Ectodermal cell (in vitro differentiated cells): ENCODE measurements around the gene NT5DC1.
"Not testable (repeated sequence)": the region's sequence is repeated elsewhere in the genome, so short reads cannot be mapped to it uniquely, and the experiment has no call there.

Experiments used
- H3K27ac ChIP-seq: 2 replicates; pipeline ENCODE4 v1.7.0; 2013; ENCODE audit warnings: mild to moderate bottlenecking, low read depth, low read length; ENCODE audit not compliant: insufficient read depth, poor library complexity, severe bottlenecking
- H3K27me3 ChIP-seq: 2 replicates; pipeline ENCODE4 v1.7.0; 2013; ENCODE audit warnings: mild to moderate bottlenecking, low read length; ENCODE audit not compliant: insufficient read depth, control insufficient read depth, poor library complexity, severe bottlenecking
- H3K36me3 ChIP-seq: one replicate; pipeline ENCODE4 v1.7.0; 2013; ENCODE audit warnings: low read length; ENCODE audit not compliant: control insufficient read depth, insufficient read depth
- H3K4me1 ChIP-seq: one replicate; pipeline ENCODE4 v1.7.0; 2013; ENCODE audit warnings: low read length; ENCODE audit not compliant: control insufficient read depth, insufficient read depth
- H3K4me3 ChIP-seq: 2 replicates; pipeline ENCODE4 v1.7.0; 2013; ENCODE audit warnings: low read depth, low read length, control low read depth; ENCODE audit not compliant: insufficient read depth
- H3K9me3 ChIP-seq: 2 replicates; pipeline ENCODE4 v1.7.0; 2013; ENCODE audit warnings: mild to moderate bottlenecking, low read length, moderate library complexity; ENCODE audit not compliant: control insufficient read depth
- WGBS, 2 experiments: methylation state at CpG; one replicate each; pipeline ENCODE4 v1.1.7; 2013; ENCODE audit warnings: missing lambda C conversion rate in 2 of 2; 5-methylcytosine and 5-hydroxymethylcytosine counted together

NT5DC1 gene

DNA sequence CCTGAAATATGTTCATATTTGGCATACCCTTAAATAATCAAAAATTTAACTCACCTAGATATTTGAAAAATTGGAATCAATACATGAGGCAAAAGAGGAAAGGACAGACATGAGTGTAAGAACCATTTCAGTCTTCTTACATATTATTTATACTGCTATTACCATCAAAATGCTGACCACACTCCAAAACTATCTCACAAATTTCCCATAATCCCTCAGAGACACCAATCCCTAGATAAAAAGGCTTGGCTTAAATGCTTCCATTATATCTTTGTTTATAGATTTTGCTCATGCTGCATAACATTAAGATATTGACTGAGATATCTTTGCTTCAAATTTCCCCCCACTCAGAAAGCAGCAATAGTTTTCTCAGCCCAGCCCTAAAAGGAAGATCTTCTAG, 11.7 kb upstream of the NT5DC1 start:
- Histone ChIP-seq H3K27me3 (no peaks in the 10 kb centered on the region), H3K27ac (no peak overlapping the region), H3K9me3 (no peaks in the 10 kb centered on the region), H3K4me3 (no peak overlapping the region), H3K4me1 (no peaks in the 10 kb centered on the region), H3K36me3 (no peaks in the 10 kb centered on the region)

DNA sequence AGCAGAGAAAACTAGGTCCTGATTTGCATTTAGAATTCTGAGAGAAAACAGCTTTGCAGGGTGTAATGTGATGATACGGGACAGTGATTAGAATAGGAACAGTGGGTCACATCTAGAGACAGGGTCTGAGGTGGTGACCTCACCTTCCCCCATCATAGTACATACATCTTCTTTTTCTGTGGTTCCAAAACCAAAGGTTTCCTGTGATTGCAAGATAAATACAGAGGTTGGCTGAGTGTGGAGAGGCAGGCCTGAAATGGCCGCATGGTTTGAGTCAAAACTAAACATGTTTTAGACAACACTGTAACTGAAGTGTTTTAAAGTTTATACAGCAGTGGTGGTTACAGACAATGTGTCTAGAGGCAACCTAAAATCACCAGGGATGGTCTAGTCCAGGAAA, 10.4 kb upstream of the NT5DC1 start:
- Histone ChIP-seq H3K27me3 (no peaks in the 10 kb centered on the region), H3K9me3 (no peaks in the 10 kb centered on the region), H3K4me1 (no peaks in the 10 kb centered on the region), H3K4me3 (no peak overlapping the region), H3K27ac (no peak overlapping the region), H3K36me3 (no peaks in the 10 kb centered on the region)
- WGBS, 2 experiments, result 97 to 98% methylated on average over 2 of the region's 2 CpGs

DNA sequence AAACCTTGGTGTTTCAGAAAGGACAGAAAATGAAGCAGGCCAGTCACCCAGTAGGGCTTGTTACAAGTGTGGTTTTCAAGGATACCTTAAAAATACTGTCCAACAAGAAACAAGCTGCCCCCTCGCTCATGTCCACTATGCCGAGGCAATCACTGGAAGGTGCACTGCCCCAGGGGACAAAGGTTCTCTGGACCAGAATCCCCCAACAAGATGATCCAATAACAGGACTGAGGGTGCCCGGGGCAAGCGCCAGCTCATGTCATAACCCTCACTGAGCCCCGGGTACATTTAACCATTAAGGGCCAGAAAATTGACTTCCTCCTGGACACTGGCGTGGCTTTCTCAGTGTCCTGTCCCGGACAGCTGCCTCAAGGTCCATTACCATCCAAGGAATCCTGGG, 6.6 kb upstream of the NT5DC1 start:
- WGBS, 2 experiments, result 95% methylated on average over 7 of the region's 7 CpGs
- no peaks in the 10 kb centered on the region for H3K27me3 ChIP-seq
- H3K4me1 ChIP-seq, result no peaks in the 10 kb centered on the region
- H3K4me3 ChIP-seq, result no peak overlapping the region
- no peaks in the 10 kb centered on the region for H3K9me3 ChIP-seq
- no peaks in the 10 kb centered on the region for H3K36me3 ChIP-seq
- H3K27ac ChIP-seq, result no peak overlapping the region

DNA sequence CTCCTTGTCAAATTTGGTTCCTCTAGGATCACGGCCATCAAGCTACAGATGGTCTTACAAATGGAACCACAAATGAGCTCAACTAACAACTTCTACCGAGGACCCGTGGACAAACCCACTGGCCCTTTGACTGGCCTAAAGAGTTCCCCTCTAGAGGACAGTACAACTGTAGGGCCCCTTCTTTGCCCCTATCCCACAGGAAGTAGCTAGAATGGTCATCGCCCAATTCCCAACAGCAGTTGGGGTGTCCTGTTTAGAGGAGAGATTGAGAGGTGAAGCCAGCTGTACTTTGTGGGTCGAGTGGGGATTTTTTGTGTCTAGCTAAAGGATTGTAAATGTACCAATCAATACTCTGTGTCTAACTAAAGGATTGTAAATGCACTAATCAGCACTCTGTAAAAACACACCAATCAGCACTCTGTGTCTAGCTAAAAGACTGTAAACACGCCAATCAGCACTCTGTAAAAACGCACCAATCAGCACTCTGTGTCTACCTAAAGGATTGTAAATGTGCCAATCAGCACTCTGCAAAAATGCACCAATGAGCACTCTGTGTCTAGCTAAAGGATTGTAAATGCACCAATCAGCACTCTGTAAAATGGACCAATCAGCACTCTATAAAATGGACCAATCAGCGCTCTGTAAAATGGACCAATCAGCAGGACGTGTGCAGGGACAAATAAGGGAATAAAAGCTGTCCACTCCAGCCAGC, 4.4 kb upstream of the NT5DC1 start:
- not testable (repeated sequence) for H3K4me1 ChIP-seq, H3K36me3 ChIP-seq, H3K27ac ChIP-seq, H3K27me3 ChIP-seq, H3K4me3 ChIP-seq, H3K9me3 ChIP-seq
- WGBS, 2 experiments, result 91 to 94% methylated on average over 8 to 9 of the region's 9 CpGs

DNA sequence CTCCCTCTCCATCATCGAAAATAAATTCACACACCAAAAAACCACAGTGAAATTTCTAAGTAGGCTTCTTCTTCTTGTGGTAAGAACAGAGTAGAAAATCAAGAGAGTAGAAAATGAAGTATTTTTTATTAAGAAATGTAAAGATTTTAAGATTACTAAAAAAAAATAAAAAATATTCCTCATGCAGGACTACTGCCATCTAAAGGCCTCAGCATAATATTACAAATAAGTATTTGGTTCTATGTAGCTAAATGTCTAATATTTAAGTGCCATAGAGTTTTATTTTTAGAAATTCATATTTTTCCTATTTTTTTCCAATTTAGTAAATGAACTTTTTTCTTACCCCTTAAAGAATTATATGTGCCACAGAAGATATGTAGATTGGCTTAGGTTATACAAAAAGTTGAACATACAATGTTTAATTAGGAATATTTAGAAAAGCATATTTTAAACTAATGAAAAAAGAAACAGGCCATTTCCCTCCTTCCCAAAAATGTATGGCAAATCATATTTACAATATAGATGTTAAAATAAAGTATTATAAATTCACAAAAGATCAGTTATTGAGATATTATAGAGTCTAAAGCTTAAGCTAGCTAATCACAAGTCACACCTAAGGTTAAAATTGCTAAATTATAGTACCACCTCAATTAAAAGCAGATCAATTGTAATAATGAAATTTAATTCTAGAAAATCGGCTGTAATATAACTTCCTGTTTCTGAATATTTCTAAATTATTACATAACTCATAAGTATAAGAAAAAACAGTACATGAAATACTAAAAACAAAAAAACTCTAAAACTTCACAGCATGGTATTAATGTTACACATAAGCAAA, 3.5 kb upstream of the NT5DC1 start:
- no peak overlapping the region for H3K27ac ChIP-seq
- peaks cover 8% of the 10 kb centered on the region for H3K4me1 ChIP-seq
- WGBS, 2 experiments, result 0% methylated on average over 1 of the region's 2 CpGs; no CpG with 5 or more reads in 1 of the 2 experiments
- H3K9me3 ChIP-seq, result no peaks in the 10 kb centered on the region
- H3K36me3 ChIP-seq, result no peaks in the 10 kb centered on the region
- peaks cover 4% of the 10 kb centered on the region for H3K27me3 ChIP-seq
- no peak overlapping the region for H3K4me3 ChIP-seq

DNA sequence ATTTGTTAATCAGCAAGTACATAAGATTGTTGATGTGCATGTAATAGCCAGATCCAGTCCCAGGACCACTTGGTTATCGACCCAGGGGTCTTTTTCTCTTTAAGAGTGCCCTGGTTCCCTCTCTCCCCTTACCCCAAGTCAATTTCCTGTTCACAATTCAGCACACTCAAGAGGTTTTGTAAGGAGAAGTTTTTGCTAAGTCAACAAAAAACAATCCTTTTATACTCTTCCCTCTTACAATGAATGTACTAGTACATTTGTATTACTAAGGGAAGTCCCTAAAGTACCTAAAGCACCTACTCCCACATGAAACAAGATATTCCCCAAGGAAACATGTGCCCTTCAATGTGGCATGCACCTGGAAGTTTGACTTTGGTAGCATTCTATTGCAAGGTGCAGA, 1.6 kb upstream of the NT5DC1 start:
- Histone ChIP-seq H3K9me3 (no peaks in the 10 kb centered on the region), H3K4me1 (peaks cover 16% of the 10 kb centered on the region), H3K36me3 (no peaks in the 10 kb centered on the region), H3K27ac (no peak overlapping the region), H3K4me3 (no peak overlapping the region), H3K27me3 (peaks cover 4% of the 10 kb centered on the region)
- WGBS, 2 experiments, result 82 to 83% methylated on average over 1 of the region's 1 CpG

DNA sequence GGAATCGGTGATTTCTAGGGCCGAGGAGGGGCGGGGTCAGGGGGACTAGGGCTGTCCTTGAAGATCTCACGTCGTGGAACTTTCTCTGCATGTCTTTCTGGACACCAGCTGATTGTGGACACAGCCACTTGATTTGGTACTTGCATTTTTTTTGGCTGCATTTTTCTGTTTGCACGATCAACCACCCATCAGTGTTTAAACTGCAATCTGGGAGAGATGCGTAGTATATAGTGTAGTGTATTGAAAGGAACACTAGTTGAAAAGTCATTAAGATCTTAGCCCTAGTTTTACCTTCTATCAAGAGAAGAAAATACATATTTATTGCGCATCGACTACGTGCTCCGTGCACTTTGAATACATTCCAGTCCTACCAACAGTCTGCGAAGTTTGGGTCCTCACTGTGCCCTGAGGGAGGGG, 657 bp downstream of the NT5DC1 start:
- 1 to 6% methylated on average over 11 to 12 of the region's 12 CpGs for WGBS, 2 experiments
- Histone ChIP-seq H3K9me3 (no peaks in the 10 kb centered on the region), H3K4me1 (peaks cover 26% of the 10 kb centered on the region), H3K36me3 (no peaks in the 10 kb centered on the region), H3K4me3 (peak overlapping the region; percentile 84), H3K27ac (no peak overlapping the region), H3K27me3 (peaks cover 4% of the 10 kb centered on the region)

DNA sequence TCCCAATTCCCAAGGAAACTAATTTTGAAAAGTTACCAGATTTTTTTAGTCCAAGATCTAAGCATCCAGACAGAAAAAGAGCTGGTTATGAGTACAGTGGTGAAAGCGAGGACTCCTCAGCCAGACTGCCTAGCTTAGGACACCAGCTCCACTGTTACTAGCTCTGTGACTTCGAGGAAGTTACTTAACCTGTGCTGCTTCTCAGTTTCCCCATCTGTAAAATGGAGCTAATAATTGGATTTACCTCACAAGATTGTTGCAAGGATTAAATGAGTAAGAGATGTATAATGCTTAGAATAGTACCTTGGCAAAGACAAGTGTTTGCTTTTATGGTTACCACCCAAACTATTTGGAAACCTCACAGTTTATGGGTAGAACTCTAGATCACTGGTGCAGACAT, 1.1 kb downstream of the NT5DC1 start:
- H3K27ac ChIP-seq, result no peak overlapping the region
- H3K36me3 ChIP-seq, result no peaks in the 10 kb centered on the region
- 80 to 89% methylated on average over 2 of the region's 2 CpGs for WGBS, 2 experiments
- H3K27me3 ChIP-seq, result peaks cover 4% of the 10 kb centered on the region
- H3K9me3 ChIP-seq, result no peaks in the 10 kb centered on the region
- peak overlapping the region; percentile 84 for H3K4me3 ChIP-seq
- H3K4me1 ChIP-seq, result peaks cover 30% of the 10 kb centered on the region

DNA sequence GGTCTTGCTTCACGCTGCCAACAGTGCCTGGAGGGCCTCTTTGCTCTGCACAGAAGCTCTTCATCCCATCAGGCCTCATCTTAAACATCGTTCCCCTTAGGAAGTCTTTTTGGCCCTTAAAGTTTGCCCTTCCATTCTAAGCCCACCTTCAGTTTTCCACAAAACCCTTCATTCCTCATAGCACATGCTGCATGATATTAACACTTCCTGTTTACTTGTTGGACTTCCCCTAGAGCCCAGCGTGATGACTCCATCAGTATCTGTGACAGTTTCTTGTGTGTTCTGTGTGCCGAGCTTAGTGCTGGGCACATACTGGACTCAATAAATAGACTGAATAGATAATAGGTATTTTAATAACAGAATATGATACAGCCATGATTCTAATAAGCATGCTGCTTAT, 2.2 kb downstream of the NT5DC1 start:
- H3K4me3 ChIP-seq, result no peak overlapping the region
- no peaks in the 10 kb centered on the region for H3K9me3 ChIP-seq
- peaks cover 34% of the 10 kb centered on the region for H3K4me1 ChIP-seq
- no peak overlapping the region for H3K27ac ChIP-seq
- H3K36me3 ChIP-seq, result no peaks in the 10 kb centered on the region
- H3K27me3 ChIP-seq, result peaks cover 4% of the 10 kb centered on the region
- 93% methylated on average over 3 of the region's 4 CpGs for WGBS, 2 experiments

DNA sequence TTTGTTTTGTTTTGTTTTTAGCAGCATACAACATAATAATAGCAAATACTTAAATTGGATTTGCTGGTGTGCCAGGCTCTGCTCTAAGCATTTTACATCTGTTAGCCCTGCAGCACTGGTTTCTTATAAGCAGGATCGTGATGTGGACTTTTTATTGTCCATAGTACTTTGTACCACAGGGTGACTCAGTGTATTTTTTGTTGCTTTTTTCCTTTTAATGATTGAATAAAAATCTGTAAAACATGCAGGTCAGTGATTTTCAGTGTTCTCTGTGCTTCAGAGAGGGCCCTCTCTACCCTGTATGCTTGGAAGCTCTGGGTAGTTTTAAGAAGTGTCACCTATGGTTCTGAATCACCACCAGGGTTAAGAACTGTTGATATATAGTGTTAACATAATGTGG, 4.0 kb downstream of the NT5DC1 start:
- H3K27me3 ChIP-seq, result peaks cover 2% of the 10 kb centered on the region
- peaks cover 34% of the 10 kb centered on the region for H3K4me1 ChIP-seq
- H3K27ac ChIP-seq, result no peak overlapping the region
- H3K4me3 ChIP-seq, result no peak overlapping the region
- peaks cover 4% of the 10 kb centered on the region for H3K36me3 ChIP-seq
- no peaks in the 10 kb centered on the region for H3K9me3 ChIP-seq
- WGBS, 2 experiments, result 93 to 100% methylated on average over 1 of the region's 1 CpG
